HCT116 (cell line): ENCODE measurements around the gene AIF1L. TPM values are rescaled to one million over a fixed set of nuclear protein-coding genes. Genes with fewer than 3 reads are reported as not detected.

Source experiments
- ATAC-seq: fragments of 200-7000 bp; cut with Tn5 transposase; 2 replicates; pipeline ENCODE4 v1.9.1; 2020; ENCODE audit warnings: mild to moderate bottlenecking, moderate library complexity
- BruUV-seq: library from RNA; stranded (reverse); fragments of 400-500 nt; replicated peaks from 2 replicates; lab custom pipeline; 2021; lab: Mats Ljungman, UMichigan
- CTCF ChIA-PET: fragments of 300-600 bp; sonication (Branson Sonifier 250); formaldehyde crosslinking; loops from one replicate; lab custom pipeline; 2021; ENCODE audit warnings: antibody characterized with exemption; lab: Charles Lee
- POLR2A ChIA-PET: fragments of 300-600, 350-600 bp; sonication (Branson Sonifier 250); formaldehyde crosslinking; loops from one replicate; lab custom pipeline; 2021; ENCODE audit warnings: antibody characterized with exemption; lab: Charles Lee
- RAD21 ChIA-PET, 2 experiments: fragments of 300-600 bp; sonication (Branson Sonifier 250); formaldehyde crosslinking; loops; one replicate each; lab custom pipeline; 2023; ENCODE audit warnings: low total read pairs in 2 of 2; ENCODE audit not compliant: uncharacterized antibody in 2 of 2, unreplicated experiment in 2 of 2, low non-redundant PET in 1 of 2; lab: Charles Lee
- DNase-seq: peaks from one replicate; pipeline ENCODE4 v3.0.0-alpha.2; 2010; ENCODE audit warnings: low read depth, low spot score
- H2AFZ ChIP-seq: fragments of 200-600 bp; shearing (Covaris generic), sonication (generic); 2 replicates; pipeline ENCODE4 v1.6.1; 2017; ENCODE audit warnings: low read depth, mixed run types, mixed read lengths, antibody characterized with exemption, low read length; ENCODE audit not compliant: poor library complexity, severe bottlenecking
- H3K27ac ChIP-seq: 2 replicates; pipeline ENCODE4 v1.5.1; 2012; ENCODE audit warnings: low read depth, low read length
- H3K27me3 ChIP-seq: fragments of 200-600 bp; sonication (generic); 2 replicates; pipeline ENCODE4 v1.6.1; 2016; ENCODE audit warnings: mixed run types, low read length, mixed read lengths; ENCODE audit not compliant: insufficient read depth
- H3K36me3 ChIP-seq, 2 experiments: fragments of 200-500 bp in 1 of 2; fragments of 200-600 bp in 1 of 2; sonication (Bioruptor generic) in 1 of 2; sonication (generic) in 1 of 2; 2 replicates each; pipeline versions ENCODE4 v1.5.1 to v1.6.1; 2014 to 2016; ENCODE audit warnings: low read length in 2 of 2, inconsistent platforms in 1 of 2, mixed read lengths in 1 of 2, mixed run types in 1 of 2; ENCODE audit not compliant: insufficient read depth in 2 of 2, control insufficient read depth in 1 of 2
- H3K4me1 ChIP-seq, 2 experiments: fragments of 200-600 bp in 1 of 2; sonication (generic) in 1 of 2; 2 replicates each; pipeline versions ENCODE4 v1.5.1 to v1.6.1; 2012 to 2017; ENCODE audit warnings: low read length in 2 of 2, inconsistent platforms in 1 of 2, mild to moderate bottlenecking in 1 of 2, mixed read lengths in 1 of 2, mixed run types in 1 of 2, moderate library complexity in 1 of 2; ENCODE audit not compliant: insufficient read depth in 2 of 2, control insufficient read depth in 1 of 2
- H3K4me2 ChIP-seq: fragments of 200-600 bp; sonication (generic); 2 replicates; pipeline ENCODE4 v1.6.1; 2017; ENCODE audit warnings: mixed run types, low read length, mixed read lengths
- H3K4me3 ChIP-seq, 2 experiments: fragments of 200-600 bp in 1 of 2; sonication (generic) in 1 of 2; replicated peaks in 1 of 2; 2 replicates each; pipeline ENCODE4 v1.5.1; 2011 to 2016; ENCODE audit warnings: low read length in 2 of 2, control low read depth in 1 of 2, low read depth in 1 of 2, mild to moderate bottlenecking in 1 of 2, mixed read lengths in 1 of 2, mixed run types in 1 of 2
- H3K79me2 ChIP-seq: fragments of 200-600 bp; sonication (generic); 2 replicates; pipeline ENCODE4 v1.6.1; 2017; ENCODE audit warnings: mild to moderate bottlenecking, mixed run types, low read length, moderate library complexity, mixed read lengths; ENCODE audit not compliant: insufficient read depth
- H3K9ac ChIP-seq: fragments of 200-600 bp; sonication (generic); 2 replicates; pipeline ENCODE4 v1.6.1; 2016; ENCODE audit warnings: low read length, mixed read lengths
- H3K9me2 ChIP-seq: fragments of 200-600 bp; sonication (generic), shearing (Covaris generic); 2 replicates; pipeline ENCODE4 v1.6.1; 2017; ENCODE audit warnings: mixed run types, mild to moderate bottlenecking, moderate library complexity; ENCODE audit not compliant: insufficient read depth
- H3K9me3 ChIP-seq, 2 experiments: fragments of 200-500 bp in 1 of 2; fragments of 200-600 bp in 1 of 2; sonication (Bioruptor generic) in 1 of 2; sonication (generic) in 1 of 2; 2 replicates each; pipeline ENCODE4 v1.6.1; 2014 to 2017; ENCODE audit warnings: low read length in 2 of 2, mixed read lengths in 2 of 2, inconsistent platforms in 1 of 2, low read depth in 1 of 2, mild to moderate bottlenecking in 1 of 2, mixed run types in 1 of 2, moderate library complexity in 1 of 2; ENCODE audit not compliant: control insufficient read depth in 1 of 2, insufficient read depth in 1 of 2
- H4K20me1 ChIP-seq: fragments of 200-600 bp; sonication (generic), shearing (Covaris generic); 2 replicates; pipeline ENCODE4 v1.6.1; 2017; ENCODE audit warnings: mixed run types, mild to moderate bottlenecking, moderate library complexity; ENCODE audit not compliant: insufficient read depth
- CEBPB ChIP-seq: IDR thresholded peaks from 2 replicates; pipeline ENCODE4 v1.6.1; 2012; ENCODE audit warnings: low read depth
- EGR1 ChIP-seq: IDR thresholded peaks from 2 replicates; pipeline ENCODE4 v1.6.1; 2012; ENCODE audit warnings: low read depth
- EZH2 ChIP-seq: fragments of 200-600 bp; sonication (generic); IDR thresholded peaks from 2 replicates; pipeline ENCODE4 v1.6.1; 2017; ENCODE audit warnings: antibody characterized with exemption, mixed run types
- RAD21 ChIP-seq: IDR thresholded peaks from 2 replicates; pipeline ENCODE4 v1.6.1; 2012; ENCODE audit warnings: low read depth, mild to moderate bottlenecking
- SP1 ChIP-seq: IDR thresholded peaks from 2 replicates; pipeline ENCODE4 v1.6.1; 2012; ENCODE audit warnings: low read depth
- YY1 ChIP-seq: IDR thresholded peaks from 2 replicates; pipeline ENCODE4 v1.6.1; 2011; ENCODE audit warnings: low read length, low read depth, moderate library complexity, mild to moderate bottlenecking; ENCODE audit not compliant: insufficient replicate concordance; ENCODE audit errors: extremely low read depth
- ZNF274 ChIP-seq: fragments of 200-500 bp; sonication (Bioruptor generic); IDR thresholded peaks from 2 replicates; pipeline ENCODE4 v1.6.1; 2014; ENCODE audit warnings: mild to moderate bottlenecking, low read depth, low read length, inconsistent platforms
- intact Hi-C: fragments of 100-400 bp; cut with micrococcal nuclease; formaldehyde crosslinking; loops from 2 replicates; pipeline ENCODE4 v1.10.0; 2022
- total RNA-seq: library from RNA; stranded (reverse); gene quantifications from one replicate; pipeline ENCODE4 v1.2.1, GENCODE V29; 2021; ENCODE audit not compliant: unreplicated experiment
- TF ChIP-seq, protein P1 (sequence below), 3 experiments: fragments of 200-600 bp in 1 of 3; sonication (generic) in 1 of 3; IDR thresholded peaks in 2 of 3; conservative IDR thresholded peaks in 1 of 3; 2 replicates each; pipeline ENCODE4 v1.5.1; 2012 to 2017; ENCODE audit warnings: low read depth in 2 of 3, low read length in 2 of 3, antibody characterized with exemption in 1 of 3, borderline replicate concordance in 1 of 3, control low read depth in 1 of 3, mild to moderate bottlenecking in 1 of 3, mixed read lengths in 1 of 3, mixed run types in 1 of 3, moderate library complexity in 1 of 3; ENCODE audit not compliant: insufficient read depth in 1 of 3
- TF ChIP-seq, protein P2 (sequence below): IDR thresholded peaks from 2 replicates; pipeline ENCODE4 v1.6.1; 2012
- TF ChIP-seq, protein P3 (sequence below): IDR thresholded peaks from 2 replicates; pipeline ENCODE4 v1.6.1; 2011; ENCODE audit warnings: mild to moderate bottlenecking, low read length, moderate library complexity; ENCODE audit not compliant: insufficient replicate concordance; ENCODE audit errors: extremely low read depth

The AIF1L gene
- total RNA-seq, 1 experiment from 2014 or later, result 34.0 TPM

DNA sequence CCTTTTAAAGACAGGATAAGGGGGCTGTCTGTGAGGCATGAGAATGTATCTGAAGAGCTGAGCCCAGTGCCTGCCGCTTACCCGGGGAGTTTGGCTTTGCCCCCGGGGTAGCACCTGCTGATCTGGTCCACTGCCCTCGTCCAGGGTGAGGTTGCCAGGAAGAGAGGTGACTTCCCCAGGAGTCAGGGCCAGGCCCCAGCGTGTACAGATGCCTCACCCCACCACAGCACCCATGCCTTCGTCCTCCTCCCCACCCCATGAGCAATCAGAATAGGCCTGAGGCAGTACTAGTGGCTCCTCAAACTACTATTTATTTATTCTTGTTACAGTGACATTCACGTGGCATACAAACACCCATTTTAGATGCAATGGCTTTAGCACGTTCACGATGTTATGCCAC lies 15.7 kb upstream of the AIF1L start:
- intact Hi-C loops, result no loop called here
- Histone ChIP-seq H3K9ac (no peak overlapping the region), H3K4me1 (peaks cover 11 to 15% of the 10 kb centered on the region in 2 experiments), H3K27ac (no peak overlapping the region), H3K27me3 (no peaks in the 10 kb centered on the region), H3K9me3 (no peaks in the 10 kb centered on the region), H3K36me3 (no peaks in the 10 kb centered on the region), H3K9me2 (no peaks in the 10 kb centered on the region), H4K20me1 (no peaks in the 10 kb centered on the region), H2AFZ (no peak overlapping the region), H3K4me2 (no peak overlapping the region), H3K4me3 (no peak overlapping the region), H3K79me2 (no peaks in the 10 kb centered on the region)
- ChIA-PET CTCF (no interaction called here), RAD21 (no interaction called here), POLR2A (no interaction called here)
- DNase-seq (no peak), ATAC-seq (no peak)
- TF ChIP-seq, protein P1, sequence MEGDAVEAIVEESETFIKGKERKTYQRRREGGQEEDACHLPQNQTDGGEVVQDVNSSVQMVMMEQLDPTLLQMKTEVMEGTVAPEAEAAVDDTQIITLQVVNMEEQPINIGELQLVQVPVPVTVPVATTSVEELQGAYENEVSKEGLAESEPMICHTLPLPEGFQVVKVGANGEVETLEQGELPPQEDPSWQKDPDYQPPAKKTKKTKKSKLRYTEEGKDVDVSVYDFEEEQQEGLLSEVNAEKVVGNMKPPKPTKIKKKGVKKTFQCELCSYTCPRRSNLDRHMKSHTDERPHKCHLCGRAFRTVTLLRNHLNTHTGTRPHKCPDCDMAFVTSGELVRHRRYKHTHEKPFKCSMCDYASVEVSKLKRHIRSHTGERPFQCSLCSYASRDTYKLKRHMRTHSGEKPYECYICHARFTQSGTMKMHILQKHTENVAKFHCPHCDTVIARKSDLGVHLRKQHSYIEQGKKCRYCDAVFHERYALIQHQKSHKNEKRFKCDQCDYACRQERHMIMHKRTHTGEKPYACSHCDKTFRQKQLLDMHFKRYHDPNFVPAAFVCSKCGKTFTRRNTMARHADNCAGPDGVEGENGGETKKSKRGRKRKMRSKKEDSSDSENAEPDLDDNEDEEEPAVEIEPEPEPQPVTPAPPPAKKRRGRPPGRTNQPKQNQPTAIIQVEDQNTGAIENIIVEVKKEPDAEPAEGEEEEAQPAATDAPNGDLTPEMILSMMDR (IDR thresholded peaks at IDR 0.05 in 2 of 3, conservative IDR thresholded peaks at IDR 0.05 in 1 of 3; ENCODE audit: borderline replicate concordance in 1 of 3, insufficient read depth in 1 of 3, low read depth in 2 of 3, low read length in 2 of 3), result no peak
- TF ChIP-seq CEBPB, result no peak
- TF ChIP-seq, protein P2, sequence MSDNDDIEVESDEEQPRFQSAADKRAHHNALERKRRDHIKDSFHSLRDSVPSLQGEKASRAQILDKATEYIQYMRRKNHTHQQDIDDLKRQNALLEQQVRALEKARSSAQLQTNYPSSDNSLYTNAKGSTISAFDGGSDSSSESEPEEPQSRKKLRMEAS, result no peak
- TF ChIP-seq RAD21, result no peak
- TF ChIP-seq, protein P3, sequence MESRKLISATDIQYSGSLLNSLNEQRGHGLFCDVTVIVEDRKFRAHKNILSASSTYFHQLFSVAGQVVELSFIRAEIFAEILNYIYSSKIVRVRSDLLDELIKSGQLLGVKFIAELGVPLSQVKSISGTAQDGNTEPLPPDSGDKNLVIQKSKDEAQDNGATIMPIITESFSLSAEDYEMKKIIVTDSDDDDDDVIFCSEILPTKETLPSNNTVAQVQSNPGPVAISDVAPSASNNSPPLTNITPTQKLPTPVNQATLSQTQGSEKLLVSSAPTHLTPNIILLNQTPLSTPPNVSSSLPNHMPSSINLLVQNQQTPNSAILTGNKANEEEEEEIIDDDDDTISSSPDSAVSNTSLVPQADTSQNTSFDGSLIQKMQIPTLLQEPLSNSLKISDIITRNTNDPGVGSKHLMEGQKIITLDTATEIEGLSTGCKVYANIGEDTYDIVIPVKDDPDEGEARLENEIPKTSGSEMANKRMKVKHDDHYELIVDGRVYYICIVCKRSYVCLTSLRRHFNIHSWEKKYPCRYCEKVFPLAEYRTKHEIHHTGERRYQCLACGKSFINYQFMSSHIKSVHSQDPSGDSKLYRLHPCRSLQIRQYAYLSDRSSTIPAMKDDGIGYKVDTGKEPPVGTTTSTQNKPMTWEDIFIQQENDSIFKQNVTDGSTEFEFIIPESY, result no peak
- TF ChIP-seq SP1, result no peak
- no peak for TF ChIP-seq EZH2
- no peak for TF ChIP-seq YY1
- TF ChIP-seq ZNF274, result no peak
- TF ChIP-seq EGR1, result no peak
- no TSS peak for BruUV-seq
